ENCODE results near the gene MRPS33. TPM values are rescaled to one million over a fixed set of nuclear protein-coding genes. Genes with fewer than 3 reads are reported as not detected.

MRPS33 gene
- total and polyA plus RNA-seq, 2 of the 13 experiments (the other 11 are each of a cell fraction or from before 2014, with no cell fraction given), result 50.9 to 91.0 TPM

GRCh38 chr7:141003172-141004065 is 11.3 kb downstream of the MRPS33 start (continued):
- peak; percentile 62 for TF ChIP-seq ARID5B (CRISPR knock-in tag; IDR thresholded peaks at IDR 0.05)
- TF ChIP-seq UBTF (CRISPR knock-in tag; IDR thresholded peaks at IDR 0.05), result no peak
- peak; percentile 50; the same call in 1 of the 2 replicates for TF ChIP-seq HOXA3 (CRISPR knock-in tag; IDR thresholded peaks at IDR 0.05)
- peak; percentile 69 for TF ChIP-seq MIXL1 (CRISPR knock-in tag; IDR thresholded peaks at IDR 0.05)
- TF ChIP-seq TFAP4 (IDR thresholded peaks at IDR 0.05; ENCODE audit: borderline replicate concordance, low read depth), result peak; percentile 42; the same call in 1 of the 2 replicates
- TF ChIP-seq HNF1A (IDR thresholded peaks at IDR 0.05; ENCODE audit: low read depth), result peak; percentile 79
- peak; percentile 67; the same call in 1 of the 2 replicates for TF ChIP-seq HNF1A (CRISPR knock-in tag; IDR thresholded peaks at IDR 0.05; ENCODE audit: borderline replicate concordance)
- TF ChIP-seq RBAK (CRISPR knock-in tag; IDR thresholded peaks at IDR 0.05), result no peak
- 0 out of 2 replicates have a peak, but pooled peaks have one; percentile 24 for TF ChIP-seq ZNF331 (CRISPR knock-in tag; IDR thresholded peaks at IDR 0.05)
- TF ChIP-seq ZNF607 (CRISPR knock-in tag; IDR thresholded peaks at IDR 0.05; ENCODE audit: borderline replicate concordance), result 0 out of 2 replicates have a peak, but pooled peaks have one; percentile 28
- 0 out of 2 replicates have a peak, but pooled peaks have one; percentile 23 for TF ChIP-seq IRF2 (CRISPR knock-in tag; IDR thresholded peaks at IDR 0.05)
- 0 out of 2 replicates have a peak, but pooled peaks have one; percentile 11 for TF ChIP-seq ERF (CRISPR knock-in tag; IDR thresholded peaks at IDR 0.05)
- TF ChIP-seq NR2F6 (IDR thresholded peaks at IDR 0.05), result peak; percentile 58
- 0 out of 2 replicates have a peak, but pooled peaks have one; percentile 31 for TF ChIP-seq NR2F6 (CRISPR knock-in tag; IDR thresholded peaks at IDR 0.05)
- TF ChIP-seq SP140L (CRISPR knock-in tag; IDR thresholded peaks at IDR 0.05; ENCODE audit: borderline replicate concordance), result no peak
- TF ChIP-seq GLI4 (CRISPR knock-in tag; IDR thresholded peaks at IDR 0.05; ENCODE audit: borderline replicate concordance), result no peak
- no peak for TF ChIP-seq ZNF644 (CRISPR knock-in tag; IDR thresholded peaks at IDR 0.05; ENCODE audit: low read depth)

All from HepG2 (cell line).